SW 1271 (cell line): ENCODE data around the gene PNMA3.
"Not testable (repeated sequence)": the region's sequence is repeated elsewhere in the genome, so short reads cannot be mapped to it uniquely, and the experiment has no call there.

Source experiments
- DNase-seq, 2 experiments: peaks; one replicate each; lab custom pipeline; 2025; lab: John Stamatoyannopoulos, UW

PNMA3 gene

DNA sequence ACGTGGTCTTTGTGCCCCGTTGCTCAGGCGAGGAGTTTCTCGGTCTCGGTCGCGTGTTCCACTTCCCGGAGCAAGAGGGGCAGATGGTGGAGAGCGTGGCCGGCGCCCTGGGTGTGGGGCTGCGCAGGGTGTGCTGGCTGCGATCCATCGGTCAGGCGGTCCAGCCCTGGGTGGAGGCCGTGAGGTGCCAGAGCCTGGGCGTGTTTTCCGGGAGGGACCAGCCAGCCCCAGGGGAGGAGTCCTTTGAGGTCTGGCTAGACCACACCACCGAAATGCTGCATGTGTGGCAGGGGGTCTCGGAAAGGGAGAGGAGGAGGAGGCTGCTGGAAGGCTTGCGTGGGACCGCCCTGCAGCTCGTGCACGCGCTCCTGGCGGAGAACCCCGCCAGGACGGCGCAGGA lies 17.1 kb downstream of the PNMA3 start:
- not testable (repeated sequence) for DNase-seq

DNA sequence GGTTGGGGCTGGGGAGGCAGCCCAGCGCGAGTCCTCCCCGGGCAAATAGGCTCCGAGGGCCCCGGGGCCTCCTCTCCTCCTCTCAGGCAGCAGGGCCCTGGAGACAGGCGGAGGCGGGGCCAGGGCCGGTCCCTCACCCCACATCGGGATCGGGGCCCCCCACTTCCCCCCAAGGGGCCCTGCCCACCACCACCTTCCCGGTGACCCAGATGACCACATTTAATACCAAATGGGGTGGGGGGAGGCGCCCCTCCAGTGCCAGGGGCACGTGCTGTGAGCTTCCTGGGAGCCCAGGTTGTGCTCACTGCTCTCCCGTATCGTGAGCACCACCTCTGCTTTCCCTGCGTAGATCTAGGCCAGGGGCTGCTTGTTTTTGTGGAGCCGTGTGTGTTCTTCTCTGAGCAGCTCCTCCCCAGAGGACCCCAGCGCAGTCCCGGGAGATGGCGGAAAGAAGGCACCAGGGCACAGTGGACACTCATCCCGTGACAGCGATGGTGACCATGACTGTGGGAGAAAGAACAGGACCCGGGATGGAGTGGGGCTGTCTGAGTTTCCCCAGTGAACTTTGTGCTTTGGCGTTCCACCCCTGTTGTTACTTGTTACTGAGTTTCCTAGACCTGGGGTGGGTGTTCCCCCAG lies 18.1 kb downstream of the PNMA3 start:
- no peak for DNase-seq

DNA sequence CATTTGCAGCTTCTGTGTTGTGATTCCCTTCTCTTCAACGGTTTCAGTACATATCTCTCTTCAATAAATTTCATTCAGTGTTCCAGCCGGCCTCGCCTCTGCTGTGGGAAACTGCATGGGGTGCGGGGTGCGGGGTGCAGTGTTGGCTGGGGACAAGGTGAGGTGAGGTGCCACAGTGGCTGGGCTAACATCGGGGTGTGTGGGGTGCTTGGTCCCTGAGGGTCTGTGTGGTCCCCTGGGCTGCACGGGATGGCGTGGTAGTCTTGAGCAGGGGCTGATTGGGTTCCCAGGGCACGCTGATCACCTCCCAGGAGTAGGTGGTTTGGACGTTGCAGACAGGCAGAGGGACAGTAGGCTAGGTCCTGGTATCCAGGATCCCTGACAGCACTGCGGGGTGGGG lies 18.7 kb downstream of the PNMA3 start:
- DNase-seq, result no peak

DNA sequence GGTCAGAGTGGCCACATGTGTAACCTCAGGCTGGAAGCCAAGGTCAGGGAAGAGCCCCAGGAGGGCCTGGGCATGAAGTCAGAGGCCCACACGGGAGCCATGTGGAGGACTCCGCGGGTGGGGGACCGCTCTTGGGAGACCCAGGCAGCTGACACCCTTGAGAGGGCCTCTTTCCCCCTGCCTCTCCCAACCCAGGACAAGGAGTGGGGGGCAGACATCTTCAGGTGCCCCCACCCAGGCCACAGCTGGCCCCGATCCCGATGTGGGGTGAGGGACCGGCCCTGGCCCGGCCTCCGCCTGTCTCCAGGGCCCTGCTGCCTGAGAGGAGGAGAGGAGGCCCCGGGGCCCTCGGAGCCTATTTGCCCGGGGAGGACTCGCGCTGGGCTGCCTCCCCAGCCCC lies 19.1 kb downstream of the PNMA3 start:
- no peak for DNase-seq

DNA sequence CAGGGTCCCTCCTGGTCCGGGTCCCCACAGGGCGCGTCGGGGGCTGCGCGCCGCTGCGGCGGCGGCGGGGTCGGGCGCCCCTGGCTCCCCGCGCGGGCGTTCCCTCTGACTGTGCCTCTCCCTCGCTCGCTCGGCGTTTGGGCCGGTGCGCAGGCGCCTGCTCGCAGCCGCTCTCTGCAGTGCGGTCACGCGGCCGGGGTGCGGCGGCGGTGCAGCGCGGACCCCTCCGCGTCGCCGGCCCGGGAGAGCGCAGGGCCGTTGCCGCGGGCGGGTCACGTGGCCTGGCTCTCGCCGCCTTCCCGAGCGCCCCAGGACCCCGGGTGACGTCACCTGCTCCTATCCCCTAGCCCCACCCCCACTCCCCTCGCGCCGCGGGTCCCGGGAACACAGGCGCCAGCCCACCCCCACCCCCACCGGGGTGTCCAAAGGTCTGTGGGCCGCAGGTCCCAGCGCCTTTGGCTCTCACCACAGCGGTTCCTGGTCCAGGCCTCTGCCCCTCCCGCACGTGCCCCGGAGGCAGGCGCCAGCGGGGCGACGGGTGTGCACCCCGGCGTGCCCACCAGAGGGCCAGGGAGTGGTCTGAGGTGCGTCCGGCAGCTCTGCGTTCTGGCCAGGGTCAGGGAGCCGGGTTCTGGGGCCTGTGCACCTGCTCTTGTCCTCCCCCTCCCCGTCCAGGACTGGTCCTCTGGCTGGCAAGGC lies 21.3 kb downstream of the PNMA3 start:
- not testable (repeated sequence) for DNase-seq

DNA sequence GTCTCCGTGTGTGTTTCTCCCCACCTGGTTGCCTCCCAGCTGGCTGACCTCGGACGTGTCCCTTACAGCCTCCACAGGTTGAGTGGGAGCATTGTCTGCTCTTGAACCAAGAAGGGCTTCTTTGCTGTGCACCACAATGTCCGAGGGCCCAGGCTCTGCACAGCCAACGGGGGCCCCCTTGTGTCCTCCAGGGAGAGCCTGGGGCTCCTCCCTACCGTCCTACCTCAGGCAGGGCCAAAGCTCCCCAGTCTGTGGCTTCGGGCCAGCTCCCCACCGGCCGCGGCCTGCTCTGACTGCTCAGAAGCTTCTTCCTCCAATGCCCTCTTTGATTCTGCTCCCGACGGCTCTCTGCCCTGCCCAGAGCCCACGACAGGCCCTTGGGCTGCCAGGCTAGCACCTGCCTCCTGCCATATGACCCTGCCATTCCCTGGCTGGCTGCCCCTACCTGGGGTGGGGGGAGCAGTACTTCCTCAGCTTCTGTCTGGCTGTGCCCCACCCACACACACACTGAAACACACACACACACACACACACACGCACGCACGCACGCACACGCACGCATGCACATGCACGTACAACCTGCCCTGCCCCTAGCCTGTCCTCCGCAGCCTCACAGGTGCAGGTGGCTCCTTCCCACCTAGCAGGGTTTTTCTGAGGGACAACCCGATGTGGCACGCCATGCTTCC lies 27.1 kb downstream of the PNMA3 start:
- not testable (repeated sequence) for DNase-seq

DNA sequence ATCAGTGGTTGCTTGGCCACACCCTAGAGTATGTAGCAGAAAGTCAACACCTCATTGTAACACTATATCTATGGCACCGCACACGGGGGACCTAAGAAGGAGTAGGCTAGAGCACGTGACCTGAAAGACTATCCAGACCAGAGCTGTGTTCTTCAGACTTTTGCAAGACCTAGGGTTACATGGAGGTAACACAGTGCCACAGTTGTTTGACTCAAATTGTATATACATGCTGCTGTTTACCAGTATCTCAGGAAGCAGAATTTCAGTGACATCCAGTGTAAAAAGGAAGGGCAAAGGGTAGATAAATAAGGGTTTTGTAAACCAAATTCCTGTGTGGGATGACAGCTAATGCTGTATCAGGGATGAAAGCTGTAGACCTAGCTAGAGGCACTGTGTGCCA lies 46.1 kb downstream of the PNMA3 start:
- no peak for DNase-seq

DNA sequence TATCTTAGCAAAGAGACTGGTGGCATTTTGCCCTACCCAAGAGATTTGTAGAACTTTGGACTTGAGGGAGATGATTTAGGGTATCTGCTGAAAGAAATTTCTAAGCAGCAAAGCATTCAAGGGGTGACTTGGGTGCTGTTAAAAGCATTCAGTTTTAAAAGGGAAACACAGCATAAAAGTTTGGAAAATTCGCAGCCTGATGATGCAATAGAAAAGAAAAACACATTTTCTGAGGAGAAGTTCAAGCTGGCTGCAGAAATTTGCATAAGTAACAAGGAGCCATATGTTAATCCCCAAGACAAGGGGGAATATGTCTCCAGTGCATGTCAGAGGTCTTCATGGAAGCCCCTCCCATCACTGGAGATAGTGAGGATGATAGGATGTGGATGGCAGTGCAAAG lies 48.7 kb downstream of the PNMA3 start:
- not testable (repeated sequence) for DNase-seq

DNA sequence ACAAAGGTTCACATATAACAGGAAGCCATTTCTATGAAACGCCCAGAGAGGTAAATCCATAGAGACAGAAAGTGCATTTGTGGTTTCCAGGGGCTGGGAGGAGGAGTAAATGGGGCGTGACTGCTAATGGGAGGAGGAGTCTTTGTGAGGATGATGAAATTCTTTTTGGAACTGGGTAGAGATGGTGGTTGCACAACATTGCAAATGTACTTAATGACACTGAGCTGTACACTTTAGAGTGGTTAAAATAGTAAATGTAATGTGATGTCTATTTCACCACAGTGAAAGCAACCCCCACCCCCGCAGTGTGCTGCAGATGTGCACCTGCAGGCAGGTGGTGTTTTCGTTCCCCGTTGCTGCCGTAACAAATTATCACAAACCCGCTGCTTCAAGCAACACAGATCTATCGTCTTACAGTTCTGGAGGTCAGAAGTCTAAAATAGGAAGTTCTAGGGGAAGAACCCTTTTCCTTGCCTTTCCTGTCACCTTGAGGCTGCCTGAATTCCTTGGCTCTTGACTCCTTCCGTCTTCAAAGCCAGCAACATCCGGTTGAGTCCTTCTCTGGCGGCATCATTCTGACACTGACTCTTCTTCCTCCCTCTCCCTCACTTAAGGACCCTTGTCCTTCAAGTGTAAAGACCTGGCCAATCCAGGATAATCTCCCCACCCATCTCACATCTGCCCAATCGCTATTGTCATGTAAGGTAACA lies 50.0 kb downstream of the PNMA3 start:
- DNase-seq, result not testable (repeated sequence)
